Right atrium auricular region (tissue), 2 donors: ENCODE results near the gene RECQL5. TPM values are rescaled to one million over a fixed set of nuclear protein-coding genes. Genes with fewer than 3 reads are reported as not detected.

Experiments used
- DNase-seq: peaks from one replicate; pipeline ENCODE4 v3.0.0-alpha.2; 2019; ENCODE audit warnings: low spot score
- H3K27ac ChIP-seq, 2 donors: fragments of 200-600 bp; sonication (generic); 1 replicate in 1 of 2; 2 replicates in 1 of 2; pipeline ENCODE4 v1.5.1; 2016 to 2019
- H3K27me3 ChIP-seq, 2 donors: fragments of 200-600 bp; sonication (generic); one replicate each; pipeline versions ENCODE4 v1.5.1 to v1.6.0; 2017 to 2019
- H3K36me3 ChIP-seq: fragments of 200-600 bp; sonication (generic); one replicate; pipeline ENCODE4 v1.5.1; 2016
- H3K4me1 ChIP-seq, 2 donors: fragments of 200-600 bp; sonication (generic); one replicate each; pipeline versions ENCODE4 v1.5.1 to v1.6.0; 2017 to 2019
- H3K4me3 ChIP-seq, 2 donors: fragments of 200-600 bp; sonication (generic); 1 replicate in 1 of 2; 2 replicates in 1 of 2; pipeline ENCODE4 v1.5.1; 2017 to 2019; ENCODE audit warnings: mild to moderate bottlenecking in 1 of 2, moderate library complexity in 1 of 2
- H3K9me3 ChIP-seq, 2 donors: fragments of 200-600 bp; sonication (generic); one replicate each; pipeline ENCODE4 v1.5.1; 2019
- CTCF ChIP-seq, 2 donors: fragments of 200-600 bp; sonication (generic); IDR thresholded peaks; one replicate each; pipeline ENCODE4 v1.5.1; 2019; ENCODE audit warnings: antibody characterized with exemption in 2 of 2
- total RNA-seq, 2 donors: library from RNA; depleted of rRNA; stranded (reverse); fragments of >200 nt; gene quantifications; one replicate each; pipeline ENCODE4 v1.1.0, GENCODE V29; 2016

The RECQL5 gene
- total RNA-seq, 2 donors from 2014 or later, result 6.2 to 7.1 TPM

GRCh38 chr17:75619506-75620431, 47.2 kb downstream of the RECQL5 start:
- H3K9me3 ChIP-seq, result no peaks in the 10 kb centered on the region
- H3K36me3 ChIP-seq, result peaks cover 59% of the 10 kb centered on the region
- no peak overlapping the region for H3K4me3 ChIP-seq
- H3K27ac ChIP-seq, result no peak overlapping the region
- peak in 1 of 2 donors; percentile 40 for TF ChIP-seq CTCF (IDR thresholded peaks at IDR 0.05)
- H3K4me1 ChIP-seq, result no peaks in the 10 kb centered on the region
- no peaks in the 10 kb centered on the region for H3K27me3 ChIP-seq
- no peak for DNase-seq

GRCh38 chr17:75617675-75618074, 49.3 kb downstream of the RECQL5 start:
- no peak for DNase-seq
- Histone ChIP-seq H3K27me3 (no peaks in the 10 kb centered on the region), H3K27ac (no peak overlapping the region), H3K4me3 (no peak overlapping the region), H3K9me3 (no peaks in the 10 kb centered on the region), H3K4me1 (no peaks in the 10 kb centered on the region), H3K36me3 (peaks cover 72% of the 10 kb centered on the region)
- no peak for TF ChIP-seq CTCF (IDR thresholded peaks at IDR 0.05)

GRCh38 chr17:75617218-75617617, 49.7 kb downstream of the RECQL5 start:
- Histone ChIP-seq H3K4me1 (no peaks in the 10 kb centered on the region), H3K9me3 (no peaks in the 10 kb centered on the region), H3K36me3 (peaks cover 73% of the 10 kb centered on the region), H3K27ac (no peak overlapping the region), H3K4me3 (no peak overlapping the region), H3K27me3 (no peaks in the 10 kb centered on the region)
- no peak for DNase-seq
- TF ChIP-seq CTCF (IDR thresholded peaks at IDR 0.05), result no peak

- H3K4me1 ChIP-seq, result no peaks in the 10 kb centered on the region
- no peak for TF ChIP-seq CTCF (IDR thresholded peaks at IDR 0.05)
- no peak for DNase-seq
These were observed 50.3 kb downstream of the RECQL5 start for GRCh38 chr17:75616521-75617122.

GRCh38 chr17:75615301-75615700, 51.7 kb downstream of the RECQL5 start:
- no peaks in the 10 kb centered on the region for H3K4me1 ChIP-seq
- no peak for DNase-seq
- TF ChIP-seq CTCF (IDR thresholded peaks at IDR 0.05), result no peak
- H3K27me3 ChIP-seq, result no peaks in the 10 kb centered on the region
- H3K36me3 ChIP-seq, result peaks cover 62% of the 10 kb centered on the region
- H3K27ac ChIP-seq, result no peak overlapping the region
- no peak overlapping the region for H3K4me3 ChIP-seq
- H3K9me3 ChIP-seq, result no peaks in the 10 kb centered on the region

More at GRCh38 chr17:75616521-75617122, 50.3 kb downstream of the RECQL5 start:
- H3K27me3 ChIP-seq, result no peaks in the 10 kb centered on the region
- no peak overlapping the region for H3K4me3 ChIP-seq
- H3K27ac ChIP-seq, result no peak overlapping the region
- no peaks in the 10 kb centered on the region for H3K9me3 ChIP-seq
- H3K36me3 ChIP-seq, result peaks cover 73% of the 10 kb centered on the region
